Measurements from ENCODE around the gene FAM217B. TPM values are rescaled to one million over a fixed set of nuclear protein-coding genes. Genes with fewer than 3 reads are reported as not detected.

Gene FAM217B
- total RNA-seq, 1 experiment from 2014 or later: 7.2 TPM

GRCh38 chr20:59925899-59926298, 14.3 kb upstream of the FAM217B start:
- Histone ChIP-seq H4K20me1 (ENCODE audit: low read length) (no peaks in the 10 kb centered on the region), H3K79me2 (ENCODE audit: low read length) (no peaks in the 10 kb centered on the region), H3F3A (ENCODE audit: low read length, unreplicated experiment) (no peaks in the 10 kb centered on the region), H2AFZ (ENCODE audit: low read length) (no peak overlapping the region), H3K27me3 (ENCODE audit: low read length) (no peaks in the 10 kb centered on the region), H3K27ac (ENCODE audit: low read length) (peak overlapping the region; percentile 23), H3K4me1 (ENCODE audit: insufficient read depth, low read length) (peaks cover 32% of the 10 kb centered on the region), H3K9me2 (replicated peaks; ENCODE audit: low read length) (no peaks in the 10 kb centered on the region), H3K4me3 (ENCODE audit: low read length) (peak overlapping the region; percentile 1; the same call in 1 of the 2 replicates), H3K9me3 (ENCODE audit: low read length) (no peaks in the 10 kb centered on the region), H3K36me3 (ENCODE audit: low read depth, low read length) (no peaks in the 10 kb centered on the region), H3K9ac (ENCODE audit: low read length) (no peak overlapping the region), H3K4me2 (ENCODE audit: low read length) (peak overlapping the region; percentile 44)
- ATAC-seq: peak; percentile 94
- intact Hi-C loops (cut with micrococcal nuclease): loop anchor here (1.0 to 5.0 kb wide), 3 partner anchors 24 to 144 kb away; no protein-coding TSS in a partner anchor
- TF ChIP-seq CTCF (conservative IDR thresholded peaks at IDR 0.05; ENCODE audit: low read depth, low read length): no peak
- CTCF ChIA-PET: interaction anchor here (0.8 to 1.0 kb wide), 3 partner anchors 8 to 14 kb away, joined by 4 to 10 read pairs (median 10); partner anchors contain the start of genes FAM217B, PPP1R3D and SYCP2
- BruUV-seq (replicated peaks): no TSS peak
- DNase-seq: peak; percentile 97
- POLR2A ChIA-PET (ENCODE audit: unreplicated experiment): interaction anchor here (0.6 to 0.9 kb wide), 2 partner anchors 14 to 867 kb away, joined by 5 read pairs; partner anchors contain the start of genes FAM217B and PPP1R3D

GRCh38 chr20:59931511-59932312, 8.5 kb upstream of the FAM217B start:
- Histone ChIP-seq H3K9me3 (ENCODE audit: low read length) (no peaks in the 10 kb centered on the region), H3F3A (ENCODE audit: low read length, unreplicated experiment) (no peaks in the 10 kb centered on the region), H3K36me3 (ENCODE audit: low read depth, low read length) (no peaks in the 10 kb centered on the region), H3K27me3 (ENCODE audit: low read length) (no peaks in the 10 kb centered on the region), H3K4me3 (ENCODE audit: low read length) (no peak overlapping the region), H3K79me2 (ENCODE audit: low read length) (peaks cover 7% of the 10 kb centered on the region), H4K20me1 (ENCODE audit: low read length) (0 out of 2 replicates have a peak, but pooled peaks cover 6% of the 10 kb centered on the region), H3K4me1 (ENCODE audit: insufficient read depth, low read length) (peaks cover 2% of the 10 kb centered on the region), H2AFZ (ENCODE audit: low read length) (no peak overlapping the region), H3K9ac (ENCODE audit: low read length) (no peak overlapping the region), H3K4me2 (ENCODE audit: low read length) (no peak overlapping the region), H3K27ac (ENCODE audit: low read length) (no peak overlapping the region), H3K9me2 (replicated peaks; ENCODE audit: low read length) (no peaks in the 10 kb centered on the region)
- BruUV-seq (replicated peaks): no TSS peak
- intact Hi-C loops (cut with micrococcal nuclease): no loop called here
- TF ChIP-seq EZH2phosphoT487 (IDR thresholded peaks at IDR 0.05; ENCODE audit: borderline replicate concordance, low read length) (no peak), CTCF (conservative IDR thresholded peaks at IDR 0.05; ENCODE audit: low read depth, low read length) (no peak), EZH2 (IDR thresholded peaks at IDR 0.05; ENCODE audit: low read length, unreplicated experiment) (no peak)
- ATAC-seq: no peak
- ChIA-PET CTCF (no interaction called here), POLR2A (ENCODE audit: unreplicated experiment) (interaction anchor here (0.7 kb wide), 1 partner anchor 8 kb away, joined by 7 read pairs; the partner anchor contains the start of genes FAM217B and PPP1R3D)
- DNase-seq: no peak

Measured in PC-3 (cell line).